DMS153 (cell line): ENCODE measurements around the gene CLMN.

ENCODE experiments used
- DNase-seq: peaks from one replicate; lab custom pipeline; 2025; lab: John Stamatoyannopoulos, UW

The CLMN gene

DNA sequence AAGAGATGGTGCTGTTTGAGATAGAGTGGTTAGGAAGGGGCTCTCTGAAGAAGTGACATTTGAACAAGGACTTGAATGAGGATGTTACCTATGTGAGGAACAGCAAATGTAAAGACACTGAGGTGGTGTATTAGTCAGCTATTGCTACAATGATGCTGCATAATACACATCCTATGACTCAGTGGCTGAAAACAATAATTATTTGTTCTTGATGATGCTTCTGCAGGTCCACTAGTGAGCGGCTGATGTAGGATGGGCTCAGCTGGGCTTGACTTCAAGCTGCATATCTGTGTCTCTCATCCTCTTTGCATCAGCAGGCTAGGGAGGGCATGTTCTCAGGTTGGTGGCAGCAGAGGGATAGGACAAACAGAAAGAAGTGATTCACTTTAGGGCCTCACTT, 21.4 kb upstream of the CLMN start:
- DNase-seq: no peak

DNA sequence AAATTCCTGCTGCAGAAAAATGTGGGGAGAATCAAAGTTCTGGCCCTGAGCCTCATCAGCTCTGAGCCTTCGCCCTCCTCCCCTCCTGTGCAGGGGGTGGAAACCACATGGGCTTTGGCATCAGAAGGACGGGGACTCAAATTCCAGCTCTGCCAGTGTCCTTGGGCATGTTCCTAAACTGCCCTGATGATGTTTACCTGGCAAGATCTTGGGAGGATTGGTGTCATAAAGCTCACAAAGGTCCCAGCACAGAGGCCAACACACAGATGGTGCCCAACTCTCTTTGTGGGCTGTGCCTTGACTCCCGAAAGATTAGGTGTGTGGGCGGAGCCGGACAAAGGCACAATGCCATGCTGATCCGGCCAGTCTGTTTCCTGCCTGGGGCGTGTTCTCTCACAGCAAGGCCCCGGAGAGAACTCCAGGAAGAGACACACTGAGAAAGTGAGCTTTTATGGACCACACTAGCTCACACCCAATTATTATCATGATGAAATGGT, 20.5 kb upstream of the CLMN start:
- no peak for DNase-seq

DNA sequence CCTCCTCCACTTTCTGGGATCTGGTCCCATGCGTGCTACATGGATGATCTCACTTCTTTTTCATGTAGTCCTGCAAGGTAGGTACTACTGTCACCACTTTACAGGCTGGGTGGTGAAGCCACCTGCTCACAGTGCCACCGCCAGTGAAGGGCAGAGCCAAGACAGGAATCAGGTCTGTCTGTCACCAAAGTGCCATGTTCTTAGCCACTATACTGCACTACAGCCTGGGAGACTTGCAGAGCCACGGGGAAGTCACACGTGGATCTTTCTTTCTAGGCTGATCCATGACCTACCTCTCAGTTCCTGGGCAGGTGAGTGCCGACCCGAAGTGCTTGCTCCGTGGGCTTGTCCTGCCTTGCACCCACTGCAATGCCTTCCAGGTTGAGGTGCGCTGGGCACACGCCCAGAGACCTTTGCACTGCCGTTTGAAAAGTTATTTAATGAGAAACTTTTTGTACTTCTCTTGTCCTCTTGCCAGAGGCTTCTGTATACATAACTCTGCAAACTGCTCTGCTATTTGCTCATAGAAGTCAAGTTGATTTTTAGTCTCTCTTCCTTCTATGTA, 19.7 kb upstream of the CLMN start:
- DNase-seq: no peak

DNA sequence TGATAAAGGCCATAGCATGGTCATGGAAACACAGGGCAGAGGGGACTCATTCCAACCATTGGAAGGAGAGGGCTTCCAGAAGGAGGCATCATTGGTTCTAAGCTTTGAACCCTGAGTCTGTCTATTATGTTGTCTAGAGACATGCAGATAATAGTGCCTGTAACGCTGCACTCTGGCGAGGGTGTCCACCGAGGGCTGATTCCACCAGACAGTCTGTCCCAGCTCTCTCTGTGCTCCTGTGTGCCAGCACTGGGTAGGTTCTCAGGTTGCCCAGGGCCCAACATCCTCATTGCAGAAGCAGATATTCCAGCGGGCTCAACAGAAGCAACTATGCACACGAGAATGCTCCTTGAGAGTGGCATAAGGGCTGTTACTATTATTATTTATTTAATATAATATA, 18.7 kb upstream of the CLMN start:
- no peak for DNase-seq

DNA sequence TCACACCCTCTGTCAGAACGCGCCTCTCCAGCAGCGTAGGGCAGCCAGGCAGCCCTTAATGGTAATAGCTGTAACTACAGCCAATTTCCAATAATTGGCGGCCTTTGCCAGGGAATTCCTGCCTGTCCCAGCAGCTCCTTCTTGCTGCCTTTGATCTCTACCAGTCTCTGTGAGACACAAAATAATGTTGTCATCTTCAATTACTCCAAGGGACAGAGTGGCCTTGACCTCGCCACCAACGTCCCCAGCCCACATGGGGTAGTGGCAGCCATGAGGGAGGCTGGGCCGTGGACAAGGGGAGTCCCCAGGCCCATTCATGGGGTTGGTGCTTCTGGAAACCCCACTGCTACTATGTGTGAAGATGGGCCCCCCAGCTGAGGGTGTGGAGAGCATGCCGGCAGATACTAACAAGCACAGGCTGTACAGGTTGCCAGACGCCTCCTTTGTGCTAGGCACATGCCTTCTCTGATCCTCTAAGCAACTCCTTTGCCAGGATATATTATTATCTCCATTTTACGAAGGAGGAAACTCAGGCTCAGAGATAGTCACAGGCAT, 17.4 kb upstream of the CLMN start:
- no peak for DNase-seq

DNA sequence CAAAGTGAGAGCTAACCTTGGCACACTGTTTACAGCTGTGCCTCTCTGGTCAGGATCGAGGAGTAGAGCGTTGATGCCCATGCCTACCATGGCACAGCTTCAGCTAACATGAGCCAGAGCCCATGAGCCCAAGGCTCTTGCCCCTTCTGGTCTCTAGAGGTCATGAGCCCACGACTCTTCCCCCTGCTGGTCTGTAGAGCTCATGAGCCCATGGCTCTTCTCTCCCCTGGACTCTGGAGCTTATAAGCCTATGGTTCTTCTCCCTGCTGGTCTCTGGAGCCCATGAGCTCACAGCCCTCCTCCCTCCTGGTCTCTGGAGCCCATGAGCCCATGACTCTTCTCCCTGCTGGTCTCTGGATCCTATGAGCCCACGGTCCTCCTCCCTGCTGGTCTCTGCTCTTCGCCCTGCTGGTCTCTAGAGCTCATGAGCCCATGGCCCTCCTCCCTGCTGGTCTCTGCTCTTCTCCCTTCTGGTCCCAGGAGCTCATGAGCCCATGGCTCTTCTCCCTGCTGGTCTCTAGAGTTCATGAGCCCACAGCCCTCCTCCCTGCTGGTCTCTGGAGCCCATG, 16.6 kb upstream of the CLMN start:
- no peak for DNase-seq

DNA sequence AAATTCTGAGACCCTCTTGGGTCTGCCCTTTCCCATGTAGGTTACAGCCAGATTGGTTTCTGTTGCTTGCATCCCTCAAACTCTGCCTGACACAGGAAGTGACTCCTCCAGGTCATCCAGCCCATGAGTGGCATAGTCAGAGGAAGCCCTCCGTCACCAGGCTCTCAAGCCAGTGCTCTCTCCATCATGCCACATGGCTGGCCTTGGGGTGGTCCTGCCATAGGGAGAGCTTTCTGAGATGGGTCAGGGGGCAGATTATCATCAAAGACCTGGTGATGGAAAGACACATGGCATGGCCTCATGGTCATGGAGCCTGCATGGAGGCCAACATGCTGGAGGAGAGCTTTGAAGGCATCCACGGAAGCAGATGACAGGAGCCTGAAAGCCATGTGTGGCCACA, 15.4 kb upstream of the CLMN start:
- DNase-seq: no peak

DNA sequence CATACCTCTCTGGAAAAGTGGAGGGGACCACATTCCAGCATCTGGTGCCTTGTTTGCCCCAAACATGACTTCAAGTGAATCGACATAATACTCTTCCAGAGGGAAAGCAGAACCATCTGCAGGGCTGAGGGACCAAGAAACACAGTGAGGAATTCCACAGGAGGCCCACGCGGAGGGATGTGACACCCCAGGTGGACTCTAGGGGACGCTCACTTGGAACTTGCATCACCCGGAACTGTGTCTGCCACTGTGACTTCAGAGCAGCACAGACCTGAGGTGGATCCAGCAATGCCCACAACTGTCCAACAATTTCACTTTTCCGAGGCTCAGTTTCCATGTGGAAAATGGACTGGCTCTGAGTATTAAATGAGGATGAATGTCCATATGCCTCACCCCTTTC, 14.3 kb upstream of the CLMN start:
- no peak for DNase-seq

DNA sequence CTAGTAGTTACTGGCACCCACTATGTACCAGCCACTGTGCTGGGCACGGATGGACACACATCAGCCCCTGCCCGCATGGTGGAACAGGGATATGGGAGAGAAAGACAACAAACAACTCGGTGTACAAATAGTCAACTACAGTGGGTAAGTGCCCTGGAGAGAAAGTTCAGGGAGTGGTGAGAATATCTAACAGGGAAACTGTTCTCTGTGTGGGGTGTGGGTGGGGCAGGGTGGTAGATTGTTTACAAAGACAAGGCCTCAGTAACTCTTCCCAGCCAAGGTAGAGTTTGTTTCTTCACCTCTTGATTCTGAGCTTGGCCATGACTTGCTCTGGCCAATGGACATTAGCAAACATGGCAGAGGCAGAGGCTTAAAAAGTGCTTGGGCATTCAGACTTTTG, 12.9 kb upstream of the CLMN start:
- DNase-seq: no peak

DNA sequence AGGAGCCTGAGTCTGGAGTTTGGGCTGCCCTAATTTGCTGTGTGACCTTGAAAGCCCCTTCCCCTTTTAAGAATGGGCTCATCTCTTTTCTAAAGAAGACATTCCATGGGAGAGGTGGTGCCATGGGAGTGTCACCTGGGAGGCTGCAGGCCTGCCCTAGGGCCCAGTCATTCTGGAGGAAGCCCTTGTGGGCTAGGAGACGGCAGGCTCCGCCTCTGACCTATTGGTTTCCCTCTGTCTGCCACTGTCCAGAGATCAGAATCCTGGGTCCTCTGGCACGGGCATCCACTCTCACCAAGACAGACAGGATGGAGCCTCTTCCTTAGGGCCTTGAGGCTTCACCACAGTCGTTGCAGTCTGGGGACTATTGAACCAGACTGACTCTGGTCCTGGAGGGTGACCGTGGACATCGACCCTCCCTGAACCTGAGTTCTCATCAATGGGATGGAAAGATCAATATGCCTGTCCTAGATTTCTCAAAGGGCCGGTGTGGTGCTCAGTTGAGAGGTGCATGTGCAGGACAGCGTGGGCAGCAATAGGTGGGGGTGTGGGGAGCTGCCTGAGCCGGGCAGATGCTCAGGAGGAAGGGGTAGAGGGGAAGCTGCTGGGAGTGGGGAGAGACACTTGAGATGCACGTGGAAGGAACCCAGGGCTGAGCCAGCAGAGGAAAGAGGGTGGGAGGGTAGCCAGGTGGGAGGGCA, 12.2 kb upstream of the CLMN start:
- no peak for DNase-seq

DNA sequence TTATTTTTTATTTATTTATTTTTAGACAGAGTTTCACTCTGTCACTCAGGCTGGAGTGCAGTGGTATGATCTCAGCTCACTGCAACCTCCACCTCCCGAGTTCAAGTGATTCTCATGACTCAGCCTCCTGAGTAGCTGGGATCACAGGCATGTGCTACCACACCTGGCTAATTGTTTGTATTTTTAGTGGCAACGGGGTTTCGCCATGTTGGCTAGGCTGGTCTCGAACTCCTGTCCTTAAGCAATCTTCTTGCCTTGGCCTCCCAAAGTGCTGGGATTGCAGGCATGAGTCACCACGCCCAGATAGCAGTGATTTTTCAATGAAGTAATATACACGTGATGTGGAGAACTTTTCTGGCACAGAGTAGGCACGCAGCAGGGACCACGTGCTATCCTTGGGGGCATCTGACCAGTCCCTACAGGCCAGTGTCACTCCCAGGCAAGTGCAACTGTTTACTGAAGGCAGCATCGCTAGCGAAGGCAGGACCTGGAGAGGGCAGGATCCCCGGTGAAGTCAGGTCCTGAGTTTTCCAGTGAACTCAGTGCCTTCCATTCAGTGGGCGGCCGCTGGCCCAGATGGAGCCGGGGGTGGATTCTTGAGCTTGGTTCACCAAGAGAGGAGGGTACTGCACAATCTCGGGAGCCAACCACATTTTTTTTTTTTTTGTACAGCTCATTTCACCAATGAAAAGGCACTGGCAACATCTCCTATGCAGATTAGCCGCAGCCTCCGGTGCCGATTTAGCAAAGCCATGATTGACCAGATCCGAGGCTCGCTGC, 11.1 kb upstream of the CLMN start:
- no peak for DNase-seq

DNA sequence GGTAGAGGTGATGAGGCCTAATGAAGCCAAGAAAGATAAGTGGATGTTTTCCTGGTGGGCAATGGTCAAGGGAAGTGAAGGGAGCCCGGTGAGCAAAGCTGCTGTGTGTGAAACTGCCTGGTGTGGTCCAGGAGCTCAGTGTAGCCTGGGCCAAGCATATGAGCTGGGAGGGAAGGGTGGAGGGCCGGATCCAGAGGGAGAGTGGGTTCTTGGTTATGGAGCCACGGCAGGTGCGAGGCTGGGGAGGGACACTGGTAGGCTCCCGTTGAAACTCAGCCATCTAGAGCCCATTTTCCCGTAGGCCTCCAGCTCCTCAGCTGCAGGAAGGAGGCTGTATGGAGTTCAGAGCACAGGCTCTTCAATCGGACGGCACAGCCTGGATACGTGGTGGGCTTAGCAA, 10.2 kb upstream of the CLMN start:
- DNase-seq: no peak

DNA sequence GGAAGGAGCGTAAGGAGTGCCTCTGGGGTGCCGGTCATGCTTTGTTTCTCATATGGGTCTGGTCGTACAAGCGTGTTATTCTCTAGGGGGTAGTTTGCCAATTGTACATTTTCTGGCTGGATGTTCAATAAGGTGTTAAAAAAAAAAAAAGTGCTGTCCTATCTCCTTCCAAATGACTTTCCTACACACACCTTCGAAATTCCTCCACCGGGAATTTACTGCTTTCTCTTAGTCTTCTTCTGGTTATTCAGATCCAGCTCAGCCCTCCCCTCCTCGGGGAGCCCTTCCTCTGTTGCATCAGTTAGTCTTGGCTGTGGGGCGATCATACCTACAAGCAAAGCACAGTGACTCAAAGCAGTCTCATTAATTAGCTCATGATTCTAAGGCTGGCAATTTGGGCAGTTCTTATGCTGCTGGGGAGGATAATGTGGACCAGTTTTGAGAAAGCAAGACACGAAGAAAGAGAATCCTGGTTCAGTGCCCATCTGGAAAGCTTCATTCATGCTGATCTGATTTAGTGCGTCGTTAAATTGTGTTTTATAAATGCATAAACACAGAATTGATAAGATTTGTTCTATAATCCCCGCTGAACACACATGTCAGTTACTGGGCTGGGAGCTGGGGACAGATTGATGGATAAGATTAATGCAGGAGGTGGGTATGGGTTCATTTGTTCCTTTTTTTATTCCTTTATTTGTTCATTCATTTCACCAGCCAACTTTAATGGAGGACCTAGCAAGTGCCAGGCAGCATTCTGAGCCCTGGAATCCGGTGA, 9.2 kb upstream of the CLMN start:
- no peak for DNase-seq

DNA sequence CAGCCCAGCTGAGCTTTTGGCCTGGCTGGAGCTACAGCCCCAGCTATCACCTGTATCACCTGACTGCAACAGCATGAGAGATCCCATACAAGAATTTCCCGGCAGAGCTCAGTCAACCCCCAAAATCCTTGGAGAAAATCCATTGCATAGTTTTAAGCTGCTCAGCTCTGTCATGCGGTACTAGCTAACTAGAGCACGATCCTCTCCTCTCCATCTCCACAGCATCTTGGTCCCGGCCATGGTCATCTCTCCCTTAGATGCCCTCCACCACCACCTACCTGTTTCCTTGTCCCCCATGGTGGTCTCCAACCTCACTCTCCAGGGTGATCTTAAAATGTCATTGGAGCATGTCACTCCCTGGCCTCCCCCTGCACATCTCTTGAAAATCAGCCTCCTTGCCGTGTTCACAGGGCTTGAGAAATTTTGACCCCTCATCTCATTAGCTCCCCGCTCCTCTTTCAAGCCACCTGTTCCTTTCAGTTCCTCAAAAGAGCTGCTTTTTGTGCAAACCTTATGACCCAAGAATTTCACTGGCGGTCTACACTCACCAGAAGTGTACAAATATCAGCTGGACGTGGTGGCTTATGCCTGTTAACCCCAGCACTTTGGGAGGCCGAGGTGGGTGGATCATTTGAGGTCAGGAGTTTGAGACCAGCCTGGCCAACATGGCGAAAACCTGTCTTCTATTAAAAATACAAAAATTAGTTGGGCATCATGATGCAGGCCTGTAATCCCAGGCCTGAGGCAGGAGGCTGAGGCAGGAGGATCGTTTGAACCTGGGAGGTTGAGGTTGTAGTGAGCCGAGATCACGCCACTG, 8.1 kb upstream of the CLMN start:
- no peak for DNase-seq

DNA sequence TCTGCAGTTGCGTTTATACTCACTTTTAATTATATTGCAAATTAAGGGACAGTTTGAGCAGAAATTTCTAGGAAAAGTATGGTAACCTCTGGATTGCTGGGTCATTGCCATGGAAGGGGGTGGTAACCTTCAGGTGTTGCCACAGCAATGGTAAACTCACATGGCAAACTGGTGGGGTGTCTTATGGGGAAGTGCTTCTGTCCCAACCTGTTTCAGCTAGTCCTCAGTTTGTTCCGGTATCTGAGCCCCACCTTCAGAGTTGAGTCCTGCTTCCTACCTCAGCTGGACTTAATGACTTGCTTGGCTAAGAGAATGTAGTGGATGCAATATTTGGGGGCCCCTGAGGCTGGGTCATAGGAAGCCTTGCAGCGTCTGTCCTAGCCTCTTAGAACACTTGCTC, 7.3 kb upstream of the CLMN start:
- DNase-seq: no peak

DNA sequence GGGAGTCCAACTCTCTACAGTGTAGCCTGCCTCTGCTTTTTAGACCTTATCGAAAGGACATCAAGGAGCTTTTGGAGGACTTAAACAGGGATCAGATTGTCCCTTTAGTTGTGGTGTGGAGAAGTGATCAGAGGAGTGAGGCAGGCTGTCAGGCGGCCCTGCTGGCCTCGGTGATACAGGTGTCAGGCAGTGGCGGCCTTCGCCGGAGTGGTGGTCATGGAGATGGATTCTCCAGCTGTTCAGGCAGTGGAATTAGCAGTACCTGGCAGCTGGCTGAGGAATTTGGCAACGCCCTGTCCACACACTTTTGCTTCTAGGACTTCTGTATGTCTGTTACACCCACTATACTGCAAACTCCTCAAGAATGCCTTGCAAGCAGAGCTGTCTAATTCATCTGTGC, 4.2 kb upstream of the CLMN start:
- DNase-seq: no peak

DNA sequence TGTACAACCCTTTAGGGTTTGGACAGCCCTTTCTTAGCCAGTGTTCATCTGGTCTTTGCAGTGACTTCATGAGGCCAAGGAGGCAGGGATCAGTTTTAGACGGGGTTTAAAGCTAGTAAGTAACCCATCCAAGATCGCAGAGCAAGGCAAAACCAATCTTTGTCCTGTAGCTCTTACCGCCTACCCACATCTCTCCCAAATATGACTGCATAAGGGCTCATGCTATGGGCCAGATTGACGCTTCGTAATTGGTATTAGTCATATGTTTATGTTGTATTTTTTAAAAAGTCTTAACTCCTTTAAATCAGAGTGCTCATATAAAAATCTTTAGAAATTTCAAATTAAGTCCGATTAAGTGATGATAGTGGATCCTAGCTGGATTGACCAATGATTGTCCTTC, 3.7 kb upstream of the CLMN start:
- DNase-seq: no peak

DNA sequence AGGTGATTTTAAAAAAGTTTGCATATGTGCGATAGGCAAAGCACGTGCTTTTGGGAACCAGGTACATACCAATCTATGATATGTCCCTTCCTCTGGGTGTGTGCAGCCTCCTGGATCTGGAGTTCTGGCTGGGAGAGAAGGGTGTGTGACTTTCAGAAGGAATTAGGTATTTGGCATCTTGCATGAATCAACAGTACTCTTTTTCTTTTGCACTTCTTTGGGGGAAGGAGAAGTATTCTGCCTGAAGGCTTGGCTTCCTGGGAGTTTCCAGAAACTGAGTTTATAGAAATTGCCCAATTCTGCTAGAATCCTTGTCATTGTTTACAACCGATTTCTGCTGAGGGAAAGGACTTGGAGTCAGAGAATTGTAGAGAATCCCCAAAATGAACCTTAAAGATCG, 2.9 kb upstream of the CLMN start:
- no peak for DNase-seq

DNA sequence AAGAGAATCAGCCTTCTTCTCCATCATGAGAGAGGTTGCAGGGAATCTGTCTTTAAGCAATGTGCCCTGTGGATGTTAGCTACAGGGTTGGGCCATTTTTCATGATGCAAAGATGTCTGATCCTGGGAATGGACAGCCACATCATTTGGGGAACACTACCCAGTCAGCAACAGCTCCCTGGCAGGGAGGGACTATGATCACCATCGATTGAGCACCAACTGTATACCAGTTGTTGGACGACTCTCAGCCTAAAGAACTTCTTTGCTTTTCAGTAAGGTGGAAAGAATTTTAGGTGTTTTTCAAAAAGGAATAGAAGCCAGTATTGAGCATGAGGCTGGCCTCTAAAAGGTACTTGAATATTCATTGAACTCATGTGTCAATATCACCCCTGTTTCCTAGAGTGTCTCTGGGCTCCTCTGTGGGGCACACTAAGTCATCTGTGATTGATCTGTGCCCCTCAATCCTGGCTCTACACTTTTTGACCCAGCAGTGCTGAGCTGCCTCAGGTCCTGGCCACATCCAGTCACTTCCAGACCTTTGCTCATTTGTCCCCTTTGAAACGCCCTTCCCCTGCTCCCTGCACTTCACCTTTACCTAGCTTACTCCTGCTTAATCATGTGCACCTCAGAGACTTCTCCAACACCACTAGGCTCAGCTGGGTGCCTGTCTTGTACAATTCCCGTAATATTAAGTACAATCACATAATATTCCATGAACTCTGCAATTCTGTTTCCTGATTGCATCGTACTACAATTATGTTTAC, 2.2 kb upstream of the CLMN start:
- DNase-seq: no peak

DNA sequence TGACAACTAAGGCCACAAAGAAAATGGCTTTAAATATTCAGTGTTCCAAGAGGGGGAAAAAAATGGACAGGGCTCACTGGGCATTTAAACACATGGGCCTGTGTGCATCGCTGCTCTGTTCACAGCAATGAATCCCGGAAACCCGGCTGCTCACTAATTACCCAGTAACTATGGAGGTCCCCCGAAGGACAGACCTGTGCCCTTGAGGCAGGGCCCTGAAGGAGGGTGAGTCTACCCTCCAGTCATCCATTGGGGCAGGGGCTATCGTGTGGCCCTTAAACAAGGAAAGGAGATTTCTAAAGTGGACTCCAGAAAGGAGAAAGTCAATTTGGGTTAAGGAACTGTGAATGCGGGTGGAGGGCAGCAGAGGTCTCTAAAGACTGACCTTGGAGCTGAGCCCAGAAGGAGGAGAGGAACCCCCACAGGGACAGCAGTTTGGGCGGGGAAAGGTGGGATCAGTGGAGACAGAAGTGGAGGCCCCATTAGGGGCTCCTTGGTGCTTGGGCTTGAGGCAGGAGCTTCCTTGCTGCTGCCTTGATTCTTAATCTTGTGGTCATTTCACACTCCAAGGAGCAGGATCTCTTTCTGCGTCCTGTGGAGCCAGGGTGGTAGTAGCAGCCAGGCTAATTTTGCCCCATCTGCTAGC, 1.4 kb upstream of the CLMN start:
- DNase-seq: no peak
